ENCODE results near the gene ARID1B. TPM values are rescaled to one million over a fixed set of nuclear protein-coding genes. Genes with fewer than 3 reads are reported as not detected.

ARID1B gene
- total and polyA plus RNA-seq, 2 donors (not counting 1 experiment from before 2014, with no cell fraction given): 47.2 to 280 TPM

DNA sequence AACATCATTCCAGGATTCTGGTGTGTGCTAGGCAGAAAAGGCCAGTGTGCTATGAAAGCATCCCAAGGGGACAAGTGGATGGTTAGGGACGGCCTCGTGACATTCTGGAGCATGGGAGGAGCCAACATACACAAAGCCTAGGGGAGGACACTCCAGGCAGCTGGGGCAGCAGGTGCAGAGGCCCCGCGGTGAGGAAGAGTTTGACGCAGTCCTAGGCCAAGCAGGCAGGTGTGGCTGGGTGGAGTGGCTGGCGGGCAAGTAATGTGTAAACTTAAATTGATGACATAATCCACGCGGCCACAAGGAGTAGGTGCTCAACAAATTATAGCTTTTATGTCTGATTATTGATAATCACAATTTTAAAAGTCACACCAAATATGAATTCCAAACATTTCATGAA lies 452.5 kb downstream of the ARID1B start:
- ChIA-PET POLR2A (no interaction called here), CTCF (interaction anchor here (1.0 kb wide), 1 partner anchor 526 kb away, joined by 3 read pairs; no protein-coding TSS in a partner anchor)
- WGBS (ENCODE audit: insufficient coverage): 43% methylated on average over 4 of the region's 8 CpGs
- Mint-ChIP-seq H3K27me3 (peaks cover 44% of the 10 kb centered on the region), H3K27ac (no peak overlapping the region), H3K9me3 (ENCODE audit: insufficient read depth) (no peaks in the 10 kb centered on the region), H3K4me1 (peaks cover 12% of the 10 kb centered on the region), H3K4me3 (no peak overlapping the region)
- Histone ChIP-seq H3K4me3 (ENCODE audit: control extremely low read depth in 1 of 5, extremely low read depth in 1 of 5, insufficient read depth in 1 of 5, low read depth in 2 of 5, low read length in 4 of 5) (no peak overlapping the region), H3K27me3 (replicated peaks in 1 of 4; ENCODE audit: control extremely low read depth in 1 of 4, control insufficient read depth in 3 of 4, insufficient read depth in 4 of 4, low read length in 3 of 4) (peaks cover 0 to 51% (median 22%) of the 10 kb centered on the region in 4 experiments), H3K36me3 (replicated peaks in 1 of 2; ENCODE audit: control extremely low read depth in 1 of 2, control insufficient read depth in 1 of 2, extremely low read depth in 1 of 2, insufficient read depth in 2 of 2, low read length in 1 of 2) (no peaks in the 10 kb centered on the region), H3K4me2 (replicated peaks; ENCODE audit: low read depth, low read length, poor library complexity, severe bottlenecking) (no peak overlapping the region), H3K9ac (ENCODE audit: low read length) (no peak overlapping the region), H4K20me1 (ENCODE audit: control insufficient read depth, insufficient read depth, low read length, poor library complexity, severe bottlenecking) (no peaks in the 10 kb centered on the region), H3K4me1 (ENCODE audit: control insufficient read depth in 2 of 2, insufficient read depth in 2 of 2, low read length in 2 of 2) (peaks cover 8 to 14% of the 10 kb centered on the region in 2 donors), H3K27ac (ENCODE audit: low read length in 2 of 2) (no peak overlapping the region), H2AFZ (ENCODE audit: insufficient read depth, low read depth, low read length, poor library complexity, severe bottlenecking) (no peak overlapping the region), H3K9me3 (ENCODE audit: control extremely low read depth in 1 of 3, control insufficient read depth in 2 of 3, insufficient read depth in 1 of 3, low read length in 2 of 3) (peaks cover 0 to 5% (median 0%) of the 10 kb centered on the region in 3 donors), H3K79me2 (ENCODE audit: control insufficient read depth, insufficient read depth, low read length) (no peaks in the 10 kb centered on the region)
- TF ChIP-seq EZH2 (IDR thresholded peaks at IDR 0.05; ENCODE audit: borderline replicate concordance, insufficient read depth, low read depth, low read length, poor library complexity, severe bottlenecking): no peak
- TF ChIP-seq, protein P1, sequence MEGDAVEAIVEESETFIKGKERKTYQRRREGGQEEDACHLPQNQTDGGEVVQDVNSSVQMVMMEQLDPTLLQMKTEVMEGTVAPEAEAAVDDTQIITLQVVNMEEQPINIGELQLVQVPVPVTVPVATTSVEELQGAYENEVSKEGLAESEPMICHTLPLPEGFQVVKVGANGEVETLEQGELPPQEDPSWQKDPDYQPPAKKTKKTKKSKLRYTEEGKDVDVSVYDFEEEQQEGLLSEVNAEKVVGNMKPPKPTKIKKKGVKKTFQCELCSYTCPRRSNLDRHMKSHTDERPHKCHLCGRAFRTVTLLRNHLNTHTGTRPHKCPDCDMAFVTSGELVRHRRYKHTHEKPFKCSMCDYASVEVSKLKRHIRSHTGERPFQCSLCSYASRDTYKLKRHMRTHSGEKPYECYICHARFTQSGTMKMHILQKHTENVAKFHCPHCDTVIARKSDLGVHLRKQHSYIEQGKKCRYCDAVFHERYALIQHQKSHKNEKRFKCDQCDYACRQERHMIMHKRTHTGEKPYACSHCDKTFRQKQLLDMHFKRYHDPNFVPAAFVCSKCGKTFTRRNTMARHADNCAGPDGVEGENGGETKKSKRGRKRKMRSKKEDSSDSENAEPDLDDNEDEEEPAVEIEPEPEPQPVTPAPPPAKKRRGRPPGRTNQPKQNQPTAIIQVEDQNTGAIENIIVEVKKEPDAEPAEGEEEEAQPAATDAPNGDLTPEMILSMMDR (IDR thresholded peaks at IDR 0.05): no peak
- DNase-seq: no peak
- ATAC-seq (ENCODE audit: low read depth): peak; percentile 50
- intact Hi-C loops (cut with micrococcal nuclease): no loop called here

DNA sequence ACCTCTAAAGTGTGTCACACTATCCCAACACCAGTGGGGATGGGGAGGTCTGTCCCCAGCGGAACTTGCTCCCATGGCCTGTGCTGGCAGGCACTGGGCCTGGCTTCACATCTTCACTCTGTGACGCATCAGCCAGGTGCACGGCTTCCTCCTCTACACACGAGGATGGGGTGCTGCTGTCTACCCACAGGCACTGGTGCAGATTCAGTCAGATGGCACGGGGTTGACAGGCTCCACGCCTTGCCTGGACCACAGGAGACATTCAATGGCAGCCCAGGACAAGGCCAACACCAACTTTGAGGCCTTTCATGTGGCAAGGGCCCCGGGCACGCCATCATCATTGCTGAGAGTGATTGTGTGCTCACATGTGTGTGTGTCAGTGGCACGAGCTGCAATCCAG lies 453.7 kb downstream of the ARID1B start:
- ChIA-PET CTCF (no interaction called here), POLR2A (no interaction called here)
- Mint-ChIP-seq H3K9me3 (ENCODE audit: insufficient read depth) (no peaks in the 10 kb centered on the region), H3K27me3 (peaks cover 55% of the 10 kb centered on the region), H3K4me3 (no peak overlapping the region), H3K27ac (no peak overlapping the region), H3K4me1 (peaks cover 21% of the 10 kb centered on the region)
- Histone ChIP-seq H3K79me2 (ENCODE audit: control insufficient read depth, insufficient read depth, low read length) (no peaks in the 10 kb centered on the region), H3K9ac (ENCODE audit: low read length) (no peak overlapping the region), H3K9me3 (ENCODE audit: control extremely low read depth in 1 of 3, control insufficient read depth in 2 of 3, insufficient read depth in 1 of 3, low read length in 2 of 3) (peaks cover 0 to 15% (median 0%) of the 10 kb centered on the region in 3 donors), H4K20me1 (ENCODE audit: control insufficient read depth, insufficient read depth, low read length, poor library complexity, severe bottlenecking) (no peaks in the 10 kb centered on the region), H3K27me3 (replicated peaks in 1 of 4; ENCODE audit: control extremely low read depth in 1 of 4, control insufficient read depth in 3 of 4, insufficient read depth in 4 of 4, low read length in 3 of 4) (peaks cover 0 to 55% (median 29%) of the 10 kb centered on the region in 4 experiments), H3K4me3 (ENCODE audit: control extremely low read depth in 1 of 5, extremely low read depth in 1 of 5, insufficient read depth in 1 of 5, low read depth in 2 of 5, low read length in 4 of 5) (no peak overlapping the region), H3K4me1 (ENCODE audit: control insufficient read depth in 2 of 2, insufficient read depth in 2 of 2, low read length in 2 of 2) (peaks cover 14 to 21% of the 10 kb centered on the region in 2 donors), H3K4me2 (replicated peaks; ENCODE audit: low read depth, low read length, poor library complexity, severe bottlenecking) (no peak overlapping the region), H3K36me3 (replicated peaks in 1 of 2; ENCODE audit: control extremely low read depth in 1 of 2, control insufficient read depth in 1 of 2, extremely low read depth in 1 of 2, insufficient read depth in 2 of 2, low read length in 1 of 2) (no peaks in the 10 kb centered on the region), H3K27ac (ENCODE audit: low read length in 2 of 2) (no peak overlapping the region), H2AFZ (ENCODE audit: insufficient read depth, low read depth, low read length, poor library complexity, severe bottlenecking) (no peak overlapping the region)
- DNase-seq (no peak), ATAC-seq (ENCODE audit: low read depth) (no peak)
- WGBS (ENCODE audit: insufficient coverage): 72% methylated on average over 6 of the region's 9 CpGs
- intact Hi-C loops (cut with micrococcal nuclease): no loop called here
- TF ChIP-seq, protein P1 (IDR thresholded peaks at IDR 0.05): no peak
- no peak for TF ChIP-seq EZH2 (IDR thresholded peaks at IDR 0.05; ENCODE audit: borderline replicate concordance, insufficient read depth, low read depth, low read length, poor library complexity, severe bottlenecking)
